Naive thymus-derived CD8-positive, alpha-beta T cell (primary cell): ENCODE results near the gene WDR38. TPM values are rescaled to one million over a fixed set of nuclear protein-coding genes. Genes with fewer than 3 reads are reported as not detected.

Source experiments
- ATAC-seq, 2 donors: fragments of 150-1000 bp; cut with Tn5 transposase in 1 of 2; sonication (Bioruptor Pico), chemical (Tn5 transposase) in 1 of 2; 1 replicate in 1 of 2; 2 replicates in 1 of 2; pipeline ENCODE4 v1.10.0; 2021; ENCODE audit warnings: mild to moderate bottlenecking in 2 of 2, moderate library complexity in 2 of 2
- POLR2A ChIA-PET: fragments of 350-600 bp; sonication (Branson Sonifier 250); formaldehyde crosslinking; loops from one replicate; lab custom pipeline; 2021; ENCODE audit warnings: antibody characterized with exemption; lab: Charles Lee
- DNase-seq, 10 donors: peaks; one replicate each; pipeline versions ENCODE4 v3.0.0 to v3.0.0-alpha.2; 2020 to 2022
- H3K27ac Mint-ChIP-seq, 10 donors: one replicate each; pipeline ENCODE4 v1.8.0; 2020 to 2022; ENCODE audit warnings: mild to moderate bottlenecking in 10 of 10, mixed read lengths in 10 of 10, moderate library complexity in 4 of 10, inconsistent platforms in 1 of 10
- H3K27me3 Mint-ChIP-seq, 5 donors: one replicate each; pipeline ENCODE4 v1.8.0; 2021 to 2022; ENCODE audit warnings: mixed read lengths in 5 of 5
- H3K36me3 Mint-ChIP-seq, 3 donors: one replicate each; pipeline ENCODE4 v1.8.0; 2020 to 2022; ENCODE audit warnings: mixed read lengths in 3 of 3, mild to moderate bottlenecking in 2 of 3, inconsistent platforms in 1 of 3
- H3K4me1 Mint-ChIP-seq, 4 donors: one replicate each; pipeline ENCODE4 v1.8.0; 2021 to 2022; ENCODE audit warnings: mixed read lengths in 4 of 4
- H3K4me3 Mint-ChIP-seq, 10 donors: one replicate each; pipeline ENCODE4 v1.8.0; 2020 to 2022; ENCODE audit warnings: mild to moderate bottlenecking in 10 of 10, mixed read lengths in 10 of 10, moderate library complexity in 6 of 10, inconsistent platforms in 1 of 10
- H3K9me3 Mint-ChIP-seq, 9 donors: one replicate each; pipeline ENCODE4 v1.8.0; 2020 to 2022; ENCODE audit warnings: mixed read lengths in 9 of 9, mild to moderate bottlenecking in 3 of 9, inconsistent platforms in 1 of 9, moderate library complexity in 1 of 9
- polyA plus RNA-seq, 3 donors: library from polyadenylated mRNA; unstranded; fragments of 300-500 nt; fragmentation: Illumina TruSeq; gene quantifications; one replicate each; pipeline ENCODE4 v1.2.3, GENCODE V29; 2021
- total RNA-seq, 8 experiments: library from RNA in 2 of 8; stranded (reverse) in 2 of 8; gene quantifications; one replicate each; pipeline ENCODE4 v1.2.3 and lab custom pipeline; 2021 to 2026

WDR38 gene
- total and polyA plus RNA-seq, 5 experiments from 2014 or later: not detected

DNA sequence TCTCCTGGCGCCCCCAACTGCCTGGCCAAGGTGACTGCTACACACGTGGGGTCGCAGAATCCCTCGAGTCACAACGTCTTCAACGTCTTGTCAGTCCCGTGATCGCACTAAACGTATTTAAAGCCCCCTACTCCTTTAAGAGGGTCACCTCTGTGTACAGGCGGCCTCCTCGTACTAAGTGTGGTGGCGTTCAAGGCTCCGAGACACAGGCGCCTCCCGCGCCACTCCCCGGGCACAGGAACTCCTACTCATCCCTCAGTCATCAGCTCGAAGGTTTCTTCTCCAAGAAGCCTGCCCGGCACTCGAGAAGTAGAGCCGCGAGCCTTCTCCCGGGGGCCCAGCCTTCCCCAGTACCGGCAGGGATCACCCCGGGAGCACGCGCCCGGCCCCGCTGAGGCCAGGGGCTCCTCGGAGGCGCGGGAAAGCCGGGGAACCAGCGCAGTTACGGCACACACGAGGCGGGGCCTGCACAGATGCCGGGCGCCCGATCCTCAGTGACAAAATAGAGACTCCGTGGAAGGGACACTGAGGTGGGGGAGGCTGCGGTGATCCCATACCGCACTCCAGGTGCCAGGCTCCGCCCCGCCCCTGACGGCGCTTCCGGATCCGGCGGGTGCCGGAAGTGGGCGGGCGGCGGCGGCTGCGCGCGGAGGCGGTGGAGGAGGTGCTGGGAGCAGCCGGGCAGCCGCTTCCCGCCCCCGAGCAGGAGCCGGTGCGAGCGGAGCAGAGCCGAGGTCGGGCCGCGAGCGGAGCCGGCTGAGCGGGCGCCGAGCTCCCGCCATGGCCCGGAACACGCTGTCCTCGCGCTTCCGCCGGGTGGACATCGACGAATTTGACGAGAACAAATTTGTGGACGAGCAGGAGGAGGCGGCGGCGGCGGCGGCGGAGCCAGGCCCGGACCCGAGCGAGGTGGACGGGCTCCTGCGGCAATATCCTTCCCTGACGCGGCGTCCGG, 15.5 kb downstream of the WDR38 start:
- Mint-ChIP-seq H3K4me1 (peaks cover 20 to 62% (median 47%) of the 10 kb centered on the region in 4 donors), H3K27ac (peak overlapping the region; percentile 83 to 98 (median 89)), H3K4me3 (peak overlapping the region; percentile 84 to 95 (median 91)), H3K27me3 (no peaks in the 10 kb centered on the region), H3K9me3 (no peaks in the 10 kb centered on the region), H3K36me3 (peaks cover 0 to 31% (median 6%) of the 10 kb centered on the region in 3 donors)
- POLR2A ChIA-PET: interaction anchor here (1.1 to 3.5 kb wide), 3 partner anchors 10 to 97 kb away, joined by 3 to 11 read pairs (median 3); partner anchors contain the start of gene NR6A1
- DNase-seq (peak; percentile 84 to 92 (median 90)), ATAC-seq (peak; percentile 82 to 86)

DNA sequence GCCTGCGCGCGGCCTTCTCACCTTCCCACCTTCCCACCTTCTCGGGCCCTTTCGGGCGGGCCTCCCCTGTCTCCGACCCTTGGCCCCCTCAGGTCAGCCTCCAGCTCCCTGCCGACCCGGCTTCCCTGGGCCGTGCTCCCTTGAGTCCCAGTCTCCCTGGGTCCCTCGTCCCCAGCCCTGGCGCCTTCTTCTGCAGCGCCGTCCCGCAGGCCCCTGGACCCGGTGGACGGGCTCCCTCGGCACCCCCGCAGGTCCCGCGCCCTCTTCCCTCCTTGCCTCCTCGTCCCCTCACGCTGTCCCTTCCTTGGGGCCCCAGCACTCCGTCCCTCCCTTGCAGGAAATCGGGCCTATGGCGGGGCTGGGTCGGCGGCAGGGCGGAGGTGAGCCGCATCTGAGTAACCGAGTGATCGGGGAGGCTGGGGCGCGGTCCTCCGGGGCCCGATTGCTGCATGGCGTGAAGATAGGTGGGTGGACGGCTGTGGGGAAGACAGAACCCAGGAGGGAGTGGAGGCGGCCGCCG, 16.3 kb downstream of the WDR38 start:
- Mint-ChIP-seq H3K4me3 (peak overlapping the region; percentile 84 to 95 (median 91)), H3K36me3 (peaks cover 0 to 36% (median 6%) of the 10 kb centered on the region in 3 donors), H3K9me3 (no peaks in the 10 kb centered on the region), H3K27me3 (no peaks in the 10 kb centered on the region), H3K27ac (peak overlapping the region; percentile 67 to 98 (median 92)), H3K4me1 (peaks cover 20 to 66% (median 48%) of the 10 kb centered on the region in 4 donors)
- DNase-seq (peak in 6 of 10 donors; percentile 28 to 50 (median 39)), ATAC-seq (peak; percentile 15 to 49)
- POLR2A ChIA-PET: interaction anchor here (0.7 to 5.3 kb wide), 6 partner anchors 8 to 273 kb away, joined by 3 to 30 read pairs (median 4); partner anchors contain the start of genes ARPC5L, GOLGA1, NR6A1 and RPL35

DNA sequence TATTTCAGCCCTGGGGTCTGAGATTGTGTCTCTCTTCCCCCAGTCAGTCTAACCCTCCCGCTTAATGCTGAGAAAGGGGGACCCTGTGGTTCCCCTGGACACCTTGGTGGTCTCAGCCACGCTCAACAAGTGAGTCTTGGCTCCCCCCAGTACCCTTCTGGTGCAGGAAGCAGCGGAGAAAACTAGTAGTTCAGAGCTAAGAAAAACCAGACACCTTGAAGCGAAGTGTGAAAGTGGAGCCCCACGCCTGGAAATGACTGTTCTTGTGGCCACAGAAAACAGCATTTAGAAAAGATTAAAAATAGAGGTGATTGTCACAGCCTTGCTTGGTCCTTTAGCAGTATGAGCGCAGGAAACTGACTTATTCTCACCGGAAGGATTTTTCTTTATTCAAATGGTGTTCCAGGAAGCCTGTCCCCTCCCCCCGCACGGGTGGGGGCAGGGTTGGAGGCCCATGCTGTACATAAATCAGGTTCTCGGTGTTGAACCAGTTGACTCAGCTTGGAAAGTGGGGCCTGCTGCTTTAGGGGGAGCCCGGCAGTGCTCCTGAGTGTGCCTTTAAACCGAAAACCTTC, 16.8 kb downstream of the WDR38 start:
- Mint-ChIP-seq H3K4me3 (peak overlapping the region; percentile 84 to 95 (median 91)), H3K4me1 (peaks cover 23 to 70% (median 51%) of the 10 kb centered on the region in 4 donors), H3K9me3 (no peaks in the 10 kb centered on the region), H3K27me3 (no peaks in the 10 kb centered on the region), H3K27ac (peak overlapping the region; percentile 67 to 98 (median 92)), H3K36me3 (peaks cover 0 to 42% (median 11%) of the 10 kb centered on the region in 3 donors)
- DNase-seq (peak; percentile 35 to 79 (median 64)), ATAC-seq (peak; percentile 35 to 43)
- POLR2A ChIA-PET: interaction anchor here (0.7 to 5.3 kb wide), 6 partner anchors 9 to 273 kb away, joined by 3 to 30 read pairs (median 4); partner anchors contain the start of genes ARPC5L, GOLGA1, NR6A1 and RPL35

DNA sequence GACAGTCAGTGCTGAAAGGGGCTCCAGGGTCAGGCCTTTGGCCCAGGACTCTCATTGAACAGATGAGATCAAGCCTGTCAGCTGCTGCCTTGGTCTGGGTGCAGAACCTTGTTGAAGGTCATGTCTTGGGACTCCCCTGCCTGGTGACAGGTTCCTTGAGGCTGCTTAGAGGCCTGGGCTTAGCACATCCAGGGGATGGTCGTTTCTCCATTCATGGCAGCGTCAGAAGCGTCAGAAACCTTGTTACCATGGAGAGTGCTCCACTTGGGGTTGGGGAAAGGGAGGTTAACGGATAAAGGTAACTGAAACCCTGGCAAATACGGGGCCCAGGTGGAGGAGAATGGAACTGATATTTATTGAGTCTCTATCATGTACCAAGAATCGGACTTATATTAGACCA, 17.5 kb downstream of the WDR38 start:
- Mint-ChIP-seq H3K27ac (peak overlapping the region; percentile 67 to 98 (median 92)), H3K27me3 (no peaks in the 10 kb centered on the region), H3K4me3 (peak overlapping the region; percentile 84 to 95 (median 91)), H3K9me3 (no peaks in the 10 kb centered on the region), H3K36me3 (peaks cover 0 to 48% (median 16%) of the 10 kb centered on the region in 3 donors), H3K4me1 (peaks cover 23 to 73% (median 51%) of the 10 kb centered on the region in 4 donors)
- no peak for DNase-seq
- ATAC-seq: no peak
- POLR2A ChIA-PET: interaction anchor here (1.3 to 5.3 kb wide), 4 partner anchors 9 to 99 kb away, joined by 4 to 30 read pairs (median 8); partner anchors contain the start of genes ARPC5L, GOLGA1, NR6A1 and RPL35

DNA sequence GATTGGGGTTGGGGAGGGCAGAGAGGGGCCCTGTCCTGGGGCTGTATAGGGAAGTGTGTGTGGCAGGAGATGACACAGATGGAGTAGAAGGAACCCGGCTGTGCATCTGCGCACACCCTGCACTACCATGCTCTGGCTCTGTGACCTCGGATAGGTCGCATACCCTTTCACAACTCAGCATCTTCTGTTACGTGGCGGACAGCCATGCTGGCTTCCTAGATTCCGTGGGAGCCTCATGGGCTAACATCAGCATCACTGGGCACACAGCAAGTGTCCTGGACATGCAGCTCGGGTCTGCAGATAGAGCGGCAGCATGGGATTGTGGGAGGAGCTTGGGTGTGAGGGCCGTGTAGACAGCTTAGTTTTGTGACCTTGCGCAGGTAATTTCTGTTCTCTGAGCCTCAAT, 17.9 kb downstream of the WDR38 start:
- ATAC-seq: no peak
- no peaks in the 10 kb centered on the region for H3K27me3 Mint-ChIP-seq
- peak overlapping the region in 5 of 10 donors; percentile 91 to 98 (median 94) for H3K27ac Mint-ChIP-seq
- no peak for DNase-seq
- peak overlapping the region in 9 of 10 donors; percentile 48 to 95 (median 90) for H3K4me3 Mint-ChIP-seq
- POLR2A ChIA-PET: interaction anchor here (5.3 kb wide), 1 partner anchor 10 kb away, joined by 30 read pairs; the partner anchor contains the start of genes ARPC5L and RPL35
- H3K4me1 Mint-ChIP-seq: peaks cover 23 to 73% (median 51%) of the 10 kb centered on the region in 4 donors
- H3K9me3 Mint-ChIP-seq: no peaks in the 10 kb centered on the region
- H3K36me3 Mint-ChIP-seq: peaks cover 0 to 53% (median 16%) of the 10 kb centered on the region in 3 donors

DNA sequence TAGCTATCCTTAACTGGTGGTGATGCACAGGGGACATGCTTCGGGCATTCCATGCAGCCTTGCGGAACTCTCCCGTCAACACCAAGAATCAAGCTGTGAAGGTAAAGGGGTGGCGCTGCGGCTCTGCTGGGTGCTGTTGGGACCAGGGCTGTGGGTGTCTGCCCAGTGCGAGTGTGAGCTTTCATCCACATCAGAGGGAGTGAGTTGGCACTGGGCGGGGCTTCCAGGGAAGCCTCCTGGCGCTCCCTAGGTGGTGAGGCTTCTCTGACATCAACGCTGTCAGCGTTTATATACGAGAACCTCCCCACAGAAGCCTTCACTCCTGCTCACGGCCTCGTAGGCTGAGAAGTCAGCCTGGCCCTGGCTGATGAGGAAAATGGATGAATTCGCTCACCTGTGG, 20.4 kb downstream of the WDR38 start:
- H3K4me1 Mint-ChIP-seq: peaks cover 24 to 56% (median 51%) of the 10 kb centered on the region in 4 donors
- no peaks in the 10 kb centered on the region for H3K27me3 Mint-ChIP-seq
- H3K36me3 Mint-ChIP-seq: peaks cover 6 to 77% (median 23%) of the 10 kb centered on the region in 3 donors
- DNase-seq: peak in 1 of 10 donors; percentile 45
- POLR2A ChIA-PET: interaction anchor here (5.3 kb wide), 1 partner anchor 12 kb away, joined by 30 read pairs; the partner anchor contains the start of genes ARPC5L and RPL35
- no peaks in the 10 kb centered on the region for H3K9me3 Mint-ChIP-seq
- peak overlapping the region in 4 of 10 donors; percentile 6 to 94 (median 83) for H3K27ac Mint-ChIP-seq
- peak overlapping the region in 2 of 10 donors; percentile 70 to 80 for H3K4me3 Mint-ChIP-seq
- ATAC-seq: no peak

DNA sequence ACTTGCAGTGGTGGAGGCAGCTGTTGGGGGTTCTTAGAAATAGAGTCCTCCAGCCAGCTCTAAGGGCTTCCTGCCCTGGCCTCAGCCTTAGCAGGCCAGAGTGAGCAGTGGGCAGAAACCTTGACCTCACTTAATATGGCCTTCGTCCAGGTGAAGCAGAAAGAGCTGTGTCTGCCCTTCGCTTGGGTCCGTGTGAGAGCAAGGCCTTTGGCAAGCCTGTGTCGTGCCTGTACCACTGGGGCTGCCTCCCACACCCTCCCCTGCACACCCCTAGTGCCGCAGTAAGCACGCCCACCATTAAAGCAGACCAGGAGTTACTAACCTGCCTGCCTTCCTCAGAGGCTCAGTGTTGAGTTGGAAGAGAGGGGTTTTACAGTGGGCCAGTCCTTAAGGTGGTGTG, 22.2 kb downstream of the WDR38 start:
- no peak for DNase-seq
- ATAC-seq: no peak
- Mint-ChIP-seq H3K4me1 (peaks cover 22 to 52% (median 43%) of the 10 kb centered on the region in 4 donors), H3K27ac (peak overlapping the region in 2 of 10 donors; percentile 2 to 13), H3K36me3 (peaks cover 6 to 91% (median 27%) of the 10 kb centered on the region in 3 donors), H3K27me3 (no peaks in the 10 kb centered on the region), H3K4me3 (no peak overlapping the region), H3K9me3 (no peaks in the 10 kb centered on the region)
- POLR2A ChIA-PET: no interaction called here

DNA sequence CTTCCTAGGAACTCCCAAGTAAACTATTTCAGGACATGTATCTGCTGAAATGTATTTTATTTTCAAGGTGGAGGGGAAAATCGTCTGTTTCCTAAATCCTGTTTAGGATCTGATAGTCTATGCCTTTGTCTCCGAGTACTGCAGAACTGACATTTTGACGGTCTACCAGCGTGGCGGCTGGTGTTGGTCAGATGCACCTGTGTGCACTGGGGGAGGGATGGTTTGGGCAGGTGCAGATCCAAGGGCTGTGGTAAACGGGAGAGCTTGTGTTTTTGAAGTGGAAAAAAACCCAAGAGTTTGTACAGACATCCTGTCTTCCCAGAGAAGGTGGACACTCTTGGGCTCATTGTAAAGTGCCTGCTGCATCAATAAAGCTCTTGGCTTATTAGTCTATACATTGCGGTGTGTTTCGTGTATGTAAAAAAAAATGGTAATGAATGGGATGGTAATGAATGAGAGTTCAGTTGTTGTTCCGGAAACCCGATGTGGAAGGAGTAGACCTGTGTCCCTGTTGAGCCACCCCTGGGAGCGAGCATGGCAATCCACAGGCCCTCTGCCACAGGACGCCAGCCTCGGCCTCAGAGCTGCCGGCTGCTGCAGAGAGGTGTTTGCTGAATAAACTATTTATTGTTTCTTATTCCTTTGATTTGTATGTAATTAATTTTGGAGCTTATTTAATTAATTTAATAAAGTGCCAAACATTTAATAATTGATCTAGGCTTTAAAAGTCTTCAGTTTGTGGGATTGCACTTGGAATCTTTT, 23.9 kb downstream of the WDR38 start:
- ATAC-seq: no peak
- H3K4me1 Mint-ChIP-seq: peaks cover 13 to 35% (median 26%) of the 10 kb centered on the region in 4 donors
- DNase-seq: no peak
- H3K9me3 Mint-ChIP-seq: no peaks in the 10 kb centered on the region
- no peak overlapping the region for H3K4me3 Mint-ChIP-seq
- no peaks in the 10 kb centered on the region for H3K27me3 Mint-ChIP-seq
- POLR2A ChIA-PET: interaction anchor here (0.8 kb wide), 1 partner anchor 16 kb away, joined by 3 read pairs; no protein-coding TSS in a partner anchor
- peak overlapping the region in 2 of 10 donors; percentile 15 to 20 for H3K27ac Mint-ChIP-seq
- H3K36me3 Mint-ChIP-seq: peaks cover 6 to 92% (median 36%) of the 10 kb centered on the region in 3 donors

DNA sequence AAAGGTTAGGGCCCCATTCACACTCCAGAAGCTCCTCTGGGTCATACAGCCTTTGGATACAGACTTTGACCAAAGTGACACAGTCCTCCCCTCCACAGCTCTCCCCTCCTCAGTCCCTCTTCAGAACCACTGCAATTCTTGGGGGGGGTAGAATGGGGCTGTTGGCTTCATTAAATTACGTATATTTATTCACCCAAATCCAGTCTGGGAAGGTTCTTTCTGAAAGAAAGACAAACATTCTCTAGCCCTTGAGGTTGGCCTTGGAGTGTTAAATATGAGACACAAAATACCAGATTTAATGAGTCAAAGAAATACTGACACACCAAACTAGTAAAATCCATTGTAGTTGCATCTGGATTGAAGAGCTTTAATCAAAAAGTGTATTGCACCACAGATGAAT, 24.8 kb downstream of the WDR38 start:
- H3K9me3 Mint-ChIP-seq: no peaks in the 10 kb centered on the region
- ATAC-seq: no peak
- DNase-seq: no peak
- H3K27me3 Mint-ChIP-seq: no peaks in the 10 kb centered on the region
- POLR2A ChIA-PET: interaction anchor here (0.8 kb wide), 1 partner anchor 17 kb away, joined by 3 read pairs; no protein-coding TSS in a partner anchor
- H3K4me3 Mint-ChIP-seq: no peak overlapping the region
- peaks cover 6 to 88% (median 36%) of the 10 kb centered on the region in 3 donors for H3K36me3 Mint-ChIP-seq
- no peak overlapping the region for H3K27ac Mint-ChIP-seq
- H3K4me1 Mint-ChIP-seq: peaks cover 9 to 30% (median 18%) of the 10 kb centered on the region in 4 donors

DNA sequence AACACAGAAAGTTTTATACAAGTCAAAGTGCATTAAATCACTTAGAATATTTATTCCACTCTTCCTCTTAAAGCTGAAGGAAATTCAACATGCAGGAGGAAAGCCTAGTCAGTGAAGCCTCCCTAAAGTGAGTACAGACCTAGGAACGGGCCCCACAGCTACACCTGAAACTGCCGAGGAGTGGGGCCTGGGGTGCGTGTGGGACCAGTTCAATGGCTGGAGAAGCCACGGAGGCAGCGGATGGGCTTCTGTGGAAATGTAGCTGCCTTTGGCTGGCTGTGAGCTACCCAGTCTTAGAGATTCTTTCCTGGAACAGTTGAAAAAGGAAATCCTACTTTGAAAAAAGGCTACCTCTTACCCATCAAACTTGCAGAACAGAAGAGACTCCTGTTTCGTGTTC, 25.3 kb downstream of the WDR38 start:
- DNase-seq: no peak
- POLR2A ChIA-PET: no interaction called here
- H3K36me3 Mint-ChIP-seq: peaks cover 6 to 88% (median 32%) of the 10 kb centered on the region in 3 donors
- no peaks in the 10 kb centered on the region for H3K9me3 Mint-ChIP-seq
- no peaks in the 10 kb centered on the region for H3K27me3 Mint-ChIP-seq
- no peak for ATAC-seq
- peak overlapping the region in 1 of 10 donors; percentile 46 for H3K27ac Mint-ChIP-seq
- peaks cover 6 to 25% (median 13%) of the 10 kb centered on the region in 4 donors for H3K4me1 Mint-ChIP-seq
- H3K4me3 Mint-ChIP-seq: no peak overlapping the region

DNA sequence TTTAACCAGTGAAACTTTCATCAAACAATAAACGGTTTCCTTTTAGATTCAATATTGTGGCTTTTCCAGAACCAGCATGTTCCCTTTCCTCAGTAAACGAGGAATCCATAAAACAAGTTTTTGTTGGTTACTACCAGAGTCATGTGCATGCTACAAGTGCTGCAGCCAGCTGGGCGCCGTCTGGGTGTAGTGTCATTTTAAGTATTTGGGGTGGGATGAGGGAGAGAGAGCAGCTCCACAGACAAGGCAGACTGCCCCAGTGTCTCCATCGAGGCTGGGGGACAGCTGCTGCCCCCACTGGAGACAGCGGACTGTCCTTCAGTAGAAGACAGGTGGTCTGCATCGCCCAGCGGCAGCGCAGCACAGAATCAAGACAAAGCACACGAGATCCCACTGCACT, 26.0 kb downstream of the WDR38 start:
- Mint-ChIP-seq H3K27me3 (no peaks in the 10 kb centered on the region), H3K27ac (peak overlapping the region in 1 of 10 donors; percentile 73), H3K4me1 (peaks cover 6 to 19% (median 9%) of the 10 kb centered on the region in 4 donors), H3K4me3 (no peak overlapping the region), H3K9me3 (no peaks in the 10 kb centered on the region), H3K36me3 (peaks cover 6 to 88% (median 33%) of the 10 kb centered on the region in 3 donors)
- POLR2A ChIA-PET: no interaction called here
- ATAC-seq (no peak), DNase-seq (no peak)
